GM18858 (cell line): ENCODE measurements around the gene SGTB.
"Not testable (repeated sequence)": the region's sequence is repeated elsewhere in the genome, so short reads cannot be mapped to it uniquely, and the experiment has no call there.

ENCODE experiments used
- ATAC-seq: cut with Tn5 transposase; IDR thresholded peaks from one replicate; pipeline ENCODE4 v1.9.1; 2021; ENCODE audit not compliant: unreplicated experiment

Gene SGTB

GRCh38 chr5:65734921-65735320 is 13.0 kb upstream of the SGTB start:
- ATAC-seq, result no peak

- ATAC-seq, result not testable (repeated sequence)
These were observed 12.4 kb upstream of the SGTB start for GRCh38 chr5:65734196-65734775.

- ATAC-seq, result not testable (repeated sequence)
These were observed 10.1 kb upstream of the SGTB start for GRCh38 chr5:65732046-65732445.

DNA sequence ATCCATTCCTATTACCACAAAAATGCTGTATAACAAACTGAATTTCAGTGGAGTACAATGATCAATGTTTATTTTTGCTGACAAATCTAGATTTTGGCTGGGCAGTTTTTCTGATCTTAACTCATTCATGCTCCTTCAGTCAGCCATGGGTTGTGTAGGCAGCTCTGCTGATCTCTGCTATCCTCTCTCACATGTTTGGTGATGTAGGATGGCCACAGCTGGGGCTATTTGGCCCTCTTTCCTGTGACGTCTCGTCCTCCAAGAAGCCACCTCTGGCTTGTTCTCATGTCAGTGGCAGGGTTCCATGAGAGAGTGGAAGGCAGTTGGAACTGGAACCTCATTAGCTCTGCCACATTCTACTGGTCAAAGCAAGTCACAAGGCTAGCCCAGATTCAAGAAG is 9.0 kb upstream of the SGTB start:
- ATAC-seq, result no peak

DNA sequence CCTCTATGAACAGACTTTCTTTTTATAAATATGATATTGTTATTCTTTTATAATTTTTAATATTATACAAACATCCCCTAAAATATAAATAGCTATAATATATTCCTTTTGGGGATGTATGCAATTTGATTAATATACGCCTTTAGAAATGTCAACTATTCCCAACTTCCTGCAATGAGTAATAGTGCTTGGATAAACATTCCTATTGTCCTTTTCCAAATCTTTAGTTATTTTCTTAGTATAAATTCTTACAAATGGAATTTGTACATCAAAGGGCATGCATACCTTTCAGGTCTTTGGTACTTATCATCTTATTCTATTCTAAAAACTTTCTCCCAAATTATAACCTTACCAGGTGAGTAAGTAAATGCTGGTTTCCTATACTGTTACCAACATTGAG is 6.3 kb upstream of the SGTB start:
- no peak for ATAC-seq

GRCh38 chr5:65727491-65728156 is 5.7 kb upstream of the SGTB start:
- ATAC-seq, result no peak

- no peak for ATAC-seq
These were observed 880 bp upstream of the SGTB start for GRCh38 chr5:65722575-65723403.

GRCh38 chr5:65721050-65721719 is 724 bp downstream of the SGTB start:
- peak; percentile 45 for ATAC-seq

DNA sequence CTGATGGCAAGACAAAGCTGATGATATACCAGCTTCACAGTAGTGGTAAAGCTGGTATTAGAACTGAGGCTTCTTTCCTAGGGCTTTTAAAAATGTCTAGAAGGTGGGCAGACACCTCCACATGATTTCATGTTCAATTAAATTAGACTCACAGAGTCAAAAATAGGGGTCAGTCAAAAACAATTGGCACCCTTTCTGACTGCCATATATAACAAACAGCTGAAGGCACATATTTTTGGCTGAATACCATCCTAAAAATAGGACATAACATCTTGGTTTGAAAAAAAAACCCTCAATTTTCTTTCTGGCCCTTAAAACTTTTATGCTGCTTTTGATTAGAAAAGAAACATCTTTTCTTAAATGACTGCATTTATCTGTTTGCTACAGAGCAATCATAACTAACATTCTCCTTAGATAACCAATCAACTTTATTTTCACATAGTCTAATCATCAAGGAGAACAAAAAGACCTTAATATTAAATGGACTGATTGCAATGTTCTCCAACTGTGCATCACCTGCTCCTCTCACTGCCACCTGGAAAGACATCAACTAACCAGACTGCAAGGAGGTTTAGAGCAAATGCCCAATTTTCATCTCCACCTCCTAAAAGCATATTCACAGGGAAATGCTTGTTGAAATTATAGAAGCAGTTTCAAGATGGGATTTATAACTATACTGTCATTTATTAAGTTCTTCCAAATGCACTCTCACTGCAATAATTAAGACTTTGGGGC is 3.2 kb downstream of the SGTB start:
- no peak for ATAC-seq

- ATAC-seq, result no peak
These were observed 13.8 kb downstream of the SGTB start for GRCh38 chr5:65708145-65708544.

GRCh38 chr5:65707663-65708062 is 14.2 kb downstream of the SGTB start:
- no peak for ATAC-seq

DNA sequence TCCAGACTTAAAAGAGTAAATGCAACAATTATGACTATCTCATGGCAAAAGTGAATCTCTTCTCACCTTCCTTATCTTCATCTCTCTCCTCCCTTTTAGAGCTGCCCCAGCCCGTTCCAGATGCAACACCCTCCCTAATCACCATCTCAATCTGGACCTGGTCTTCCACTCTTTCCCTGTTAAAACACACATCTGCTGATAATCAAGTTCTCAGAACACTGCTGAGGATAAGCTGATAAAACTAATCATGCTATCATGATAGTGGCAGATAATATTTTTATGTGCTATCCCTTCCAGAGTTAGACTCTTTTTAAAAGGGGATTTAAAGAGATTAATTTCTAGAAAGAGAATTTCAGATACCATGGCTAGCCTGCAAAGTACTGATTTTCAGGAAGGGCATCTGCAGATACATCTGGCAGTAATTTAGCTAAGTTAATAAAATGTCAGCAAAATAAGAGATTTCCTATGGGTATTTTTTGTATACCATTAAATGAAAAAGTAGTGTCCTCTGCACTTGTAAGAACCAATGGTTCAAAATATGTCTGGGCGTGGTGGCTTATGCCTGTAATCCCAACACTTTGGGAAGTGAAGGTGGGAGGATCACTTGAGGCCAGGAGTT is 17.2 kb downstream of the SGTB start:
- ATAC-seq, result no peak

DNA sequence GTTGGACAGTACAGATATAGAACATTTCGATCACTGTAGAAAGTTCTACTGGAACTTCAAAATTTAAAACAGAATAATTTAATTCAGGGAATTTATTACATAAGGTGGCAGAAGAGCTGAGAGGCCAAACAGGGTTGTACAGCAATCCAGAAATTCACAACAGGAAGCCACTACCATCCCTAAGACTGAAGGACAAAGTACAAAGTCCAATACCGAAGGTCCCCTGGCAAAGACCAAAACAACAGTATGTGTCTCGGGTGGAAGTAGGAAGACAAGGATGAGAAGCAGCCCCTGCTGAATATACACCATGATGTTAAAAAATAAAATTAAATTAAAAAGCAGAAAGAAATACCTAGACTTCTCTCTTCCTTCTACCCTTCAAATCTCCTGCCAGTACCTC is 19.9 kb downstream of the SGTB start:
- no peak for ATAC-seq

- ATAC-seq, result no peak
These were observed 22.6 kb downstream of the SGTB start for GRCh38 chr5:65699338-65699737.

- ATAC-seq, result no peak
These were observed 25.0 kb downstream of the SGTB start for GRCh38 chr5:65696892-65697291.

GRCh38 chr5:65695896-65696295 is 26.0 kb downstream of the SGTB start:
- ATAC-seq, result no peak

DNA sequence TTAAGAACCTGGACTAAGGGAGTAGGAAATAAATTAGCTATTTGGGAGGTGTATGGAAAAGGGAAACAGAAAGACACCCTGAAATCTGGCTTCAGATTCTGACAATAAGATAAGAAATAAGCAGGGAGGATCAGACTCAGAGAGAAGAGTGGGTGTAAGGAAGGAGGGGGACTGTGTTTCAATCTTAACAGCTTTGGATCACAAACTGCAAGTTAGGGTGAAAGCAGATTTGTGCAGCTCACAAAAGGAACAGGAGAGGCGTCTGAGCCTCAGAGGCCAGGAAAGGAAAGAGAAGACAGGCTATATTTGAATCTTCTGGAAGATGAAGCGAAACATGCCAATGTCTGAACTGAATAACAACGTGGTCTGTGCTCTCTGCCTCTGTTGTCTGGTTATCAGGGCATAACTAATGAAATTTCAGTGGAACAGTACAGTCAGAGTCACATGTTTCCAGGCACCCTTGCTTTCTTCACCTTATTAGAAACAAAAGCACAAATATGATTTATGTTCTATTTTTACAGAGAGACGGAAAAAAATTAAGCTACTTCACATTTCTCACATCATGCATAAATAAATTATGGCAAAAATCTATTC is 26.6 kb downstream of the SGTB start:
- ATAC-seq, result peak; percentile 48

- ATAC-seq, result no peak
These were observed 28.8 kb downstream of the SGTB start for GRCh38 chr5:65693121-65693520.

DNA sequence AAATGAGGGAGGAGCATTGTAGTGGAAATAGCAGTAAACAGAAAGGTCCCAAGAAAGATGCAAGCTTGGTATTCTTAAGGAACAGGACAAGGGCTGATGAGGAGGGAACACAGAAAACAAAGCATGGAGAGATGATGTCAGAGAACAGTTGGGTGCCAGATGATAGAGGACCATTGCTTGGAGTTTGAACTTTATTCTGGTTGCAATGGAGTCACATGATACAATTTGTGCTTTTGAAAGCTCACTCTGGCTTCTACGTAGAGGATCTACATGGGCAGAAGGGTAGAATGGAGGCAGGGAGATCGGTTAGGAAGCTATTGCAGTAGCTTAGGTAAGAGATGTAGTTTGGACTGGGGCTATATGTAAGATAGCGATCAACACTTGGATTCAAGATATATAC is 39.8 kb downstream of the SGTB start:
- ATAC-seq, result no peak

DNA sequence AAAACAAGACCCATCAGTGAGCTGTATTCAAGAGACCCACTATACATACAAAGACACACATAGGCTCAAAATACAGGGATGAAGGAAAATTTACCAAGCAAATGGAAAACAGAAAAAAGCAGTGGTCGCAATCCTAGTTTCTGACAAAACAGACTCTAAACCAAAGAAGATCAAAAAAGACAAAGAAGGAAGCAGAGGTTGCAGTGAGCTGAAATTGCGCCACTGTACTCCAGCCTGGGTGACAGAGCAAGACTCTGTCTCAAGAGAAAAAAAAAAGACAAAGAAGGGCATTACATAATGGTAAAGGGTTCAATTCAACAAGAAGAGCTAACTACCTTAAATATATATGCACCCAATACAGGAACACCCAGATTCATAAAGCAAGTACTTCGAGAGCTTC is 45.9 kb downstream of the SGTB start:
- not testable (repeated sequence) for ATAC-seq
